ENCODE data around the gene ZFP91.
A peak's percentile ranks its signal among the peaks of the same experiment; 100 is the strongest.

Gene ZFP91

DNA sequence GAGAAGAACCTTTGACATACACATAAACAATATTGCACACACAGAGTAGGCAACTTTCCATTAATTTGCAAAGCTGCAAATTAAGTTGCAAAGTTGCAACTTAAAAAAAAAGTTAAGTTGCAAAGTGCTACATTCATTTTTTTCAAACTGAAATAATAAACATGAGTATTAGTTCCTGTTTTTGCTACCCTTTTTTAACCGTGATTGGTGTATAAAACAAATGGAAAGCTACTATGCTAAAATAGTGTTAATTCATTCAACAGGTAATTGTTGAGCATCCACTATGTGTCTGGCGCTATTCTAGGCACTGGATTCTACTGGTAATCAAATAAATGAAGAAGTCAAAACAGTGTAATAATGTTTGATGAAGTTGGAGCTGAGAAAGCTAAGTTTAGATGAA, 8.1 kb downstream of the ZFP91 start:
- DNase-seq = no peak

DNA sequence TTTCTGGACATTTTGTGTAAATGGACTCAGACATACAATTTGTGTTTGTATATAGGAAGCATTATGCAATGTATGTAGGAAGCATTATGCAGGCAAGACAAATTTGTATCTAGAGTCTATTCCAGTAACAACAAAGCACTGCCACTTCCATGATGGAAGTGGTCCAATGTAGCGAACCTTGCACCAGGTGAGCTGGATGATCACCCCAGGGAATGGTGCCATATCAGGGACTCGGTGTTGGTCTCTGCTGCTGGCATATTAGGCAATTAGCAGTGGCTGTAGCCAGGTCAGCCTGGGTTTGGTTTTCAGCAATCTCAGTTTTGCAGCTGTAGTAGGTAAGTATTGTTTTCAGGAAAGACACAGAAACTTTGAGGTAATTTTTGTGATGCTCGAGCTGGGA, 12.8 kb downstream of the ZFP91 start:
- DNase-seq = no peak

DNA sequence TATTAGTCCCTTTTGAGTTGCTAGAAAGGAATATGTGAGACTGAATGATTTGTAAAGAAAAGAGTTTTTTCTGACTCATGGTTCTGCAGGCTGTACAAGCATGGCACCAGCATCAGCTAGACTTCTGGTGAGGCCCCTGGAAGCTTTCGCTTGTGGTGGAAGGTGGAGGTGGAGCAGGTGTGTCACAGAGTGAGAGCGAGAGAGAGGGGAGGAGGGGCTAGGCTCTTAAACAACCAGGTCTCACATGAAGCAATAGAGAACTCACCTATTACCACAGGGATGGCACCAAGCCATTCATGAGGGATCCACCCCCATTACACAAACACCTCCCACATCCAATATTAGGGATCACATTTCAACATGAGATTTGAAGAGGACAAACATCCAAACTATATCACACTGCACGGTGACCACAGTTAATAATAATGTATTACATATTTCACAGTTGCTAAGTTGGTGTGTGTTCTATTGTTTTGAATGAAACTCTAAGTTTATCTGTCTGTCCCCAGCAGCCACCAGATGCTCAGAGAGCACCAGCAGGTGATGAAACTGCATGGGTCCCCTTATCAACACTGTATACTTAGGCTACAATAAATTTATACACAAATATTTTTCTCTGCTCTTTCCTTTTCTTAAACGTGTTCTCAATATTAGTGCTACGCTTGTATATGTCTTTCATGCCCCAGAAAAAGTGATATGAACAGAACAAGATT, 14.1 kb downstream of the ZFP91 start:
- DNase-seq = no peak

DNA sequence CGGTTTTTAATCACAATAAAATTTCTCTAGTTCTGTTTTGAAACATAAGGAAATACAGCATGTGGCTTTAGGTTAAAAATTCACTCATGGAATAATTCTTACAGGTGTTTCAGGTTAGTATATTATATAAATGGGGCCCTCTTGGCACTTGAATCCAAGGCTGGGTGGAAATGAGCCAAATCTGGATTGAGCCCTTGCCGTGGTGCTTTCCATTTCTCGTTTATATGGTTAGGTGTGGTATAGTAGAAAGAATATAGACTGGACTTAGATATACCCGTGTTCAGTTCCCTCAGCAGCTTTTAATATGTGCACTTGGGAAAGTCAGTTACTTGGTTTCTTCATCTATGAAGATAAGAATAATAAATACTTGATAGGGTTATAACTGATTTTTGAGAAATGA, 16.0 kb downstream of the ZFP91 start:
- no peak for DNase-seq

DNA sequence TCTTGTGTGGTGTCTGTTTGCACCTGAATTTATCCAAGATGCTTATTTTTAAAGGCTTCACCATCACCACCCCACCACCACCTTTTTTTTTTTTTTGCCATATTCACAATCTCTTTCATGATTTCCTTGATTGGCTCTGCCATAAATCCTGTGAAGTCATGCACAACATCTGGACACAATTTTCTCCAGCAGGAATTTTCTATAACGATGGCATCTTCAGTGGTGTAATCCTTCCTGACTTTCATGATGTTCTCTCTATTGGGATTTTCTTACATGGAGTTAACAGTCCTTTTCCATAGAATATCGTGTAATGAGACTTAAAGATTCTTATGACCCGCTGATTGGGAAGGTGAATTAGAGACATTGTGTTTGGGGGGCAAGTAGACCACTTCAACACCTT, 17.8 kb downstream of the ZFP91 start:
- DNase-seq = no peak

DNA sequence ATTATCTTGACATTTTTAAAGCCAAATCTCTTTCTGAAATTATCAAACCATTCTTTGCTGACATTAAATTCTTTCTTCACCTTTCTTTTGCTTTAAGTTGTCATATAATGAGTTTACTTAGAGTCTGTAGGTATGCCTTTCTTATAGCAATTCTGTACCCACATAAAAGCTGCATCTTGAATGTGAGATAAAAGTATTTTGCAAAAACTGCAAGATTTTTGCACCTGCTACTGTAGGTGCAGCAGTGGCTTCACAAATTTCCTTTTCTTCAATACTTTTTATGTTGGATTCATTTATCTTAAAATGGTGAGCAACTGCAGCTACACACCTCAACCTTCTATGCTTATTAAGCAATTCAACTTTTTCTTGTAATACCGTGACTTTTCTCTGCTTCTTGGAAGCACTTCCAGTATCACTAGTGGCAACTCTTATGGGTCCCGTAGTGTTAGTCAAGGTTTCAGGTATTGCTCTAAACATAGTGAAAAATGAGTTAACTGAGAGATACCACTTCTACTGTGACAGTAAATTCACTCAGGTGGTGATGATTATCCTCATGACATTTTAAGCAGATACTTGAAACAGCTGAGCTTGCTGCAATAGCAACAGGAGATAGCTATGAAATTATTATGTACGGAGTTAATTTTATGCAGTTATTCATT, 18.8 kb downstream of the ZFP91 start:
- DNase-seq = no peak

DNA sequence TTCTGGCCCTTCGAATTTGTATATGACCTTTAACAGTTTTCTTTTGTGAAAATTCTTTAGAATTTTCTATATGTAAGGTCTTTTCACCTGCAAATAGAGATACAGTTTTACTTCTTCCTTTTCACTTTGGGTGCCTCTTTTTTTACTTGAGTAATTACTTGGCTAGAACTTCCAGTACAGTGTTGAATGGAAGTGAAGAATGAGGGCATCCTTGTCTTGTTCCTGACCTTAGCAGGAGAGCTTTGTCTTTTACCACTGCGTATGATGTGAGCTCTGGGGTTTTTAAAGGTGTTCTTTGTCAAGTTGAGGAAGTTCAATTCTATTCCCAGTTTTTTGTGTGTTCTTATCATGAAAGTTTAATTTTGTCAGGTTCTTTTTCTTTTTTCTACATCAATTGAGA, 21.6 kb downstream of the ZFP91 start:
- no peak for DNase-seq

DNA sequence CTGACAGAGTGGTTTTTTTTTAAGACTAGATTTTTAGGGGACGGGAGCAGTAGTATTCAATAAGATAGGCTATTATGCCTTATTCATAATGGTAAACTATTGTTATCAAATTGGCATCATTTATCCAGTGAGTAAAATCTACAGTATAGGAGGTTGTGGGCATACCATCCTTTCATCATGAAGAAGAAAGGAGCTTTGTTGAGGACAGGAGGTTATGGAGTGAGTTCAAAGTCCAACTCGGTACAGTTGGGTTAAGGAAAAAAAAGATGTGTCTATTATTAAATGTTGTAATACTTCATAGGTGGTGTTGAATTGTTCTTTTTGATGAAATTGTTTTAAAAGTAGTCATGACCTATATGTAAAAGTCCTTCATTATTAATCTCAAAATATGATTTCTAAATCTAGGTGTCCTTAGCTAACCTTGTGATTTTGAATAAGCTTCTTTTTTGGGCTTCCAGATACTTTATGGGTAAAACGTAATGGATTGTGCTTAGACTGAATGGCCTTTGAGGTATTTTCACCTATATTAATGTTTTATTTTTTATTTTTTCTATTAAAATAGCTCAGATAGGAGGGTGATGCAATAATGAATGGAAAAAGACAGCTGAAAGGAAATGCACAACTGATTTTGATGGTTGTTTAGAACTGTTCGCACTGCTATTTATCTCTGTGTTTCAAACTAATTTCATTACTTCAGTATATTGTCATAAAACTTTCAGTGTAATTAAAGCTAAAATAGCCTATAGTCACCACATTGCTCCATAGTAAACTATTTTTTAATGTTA, 28.3 kb downstream of the ZFP91 start:
- no peak for DNase-seq

DNA sequence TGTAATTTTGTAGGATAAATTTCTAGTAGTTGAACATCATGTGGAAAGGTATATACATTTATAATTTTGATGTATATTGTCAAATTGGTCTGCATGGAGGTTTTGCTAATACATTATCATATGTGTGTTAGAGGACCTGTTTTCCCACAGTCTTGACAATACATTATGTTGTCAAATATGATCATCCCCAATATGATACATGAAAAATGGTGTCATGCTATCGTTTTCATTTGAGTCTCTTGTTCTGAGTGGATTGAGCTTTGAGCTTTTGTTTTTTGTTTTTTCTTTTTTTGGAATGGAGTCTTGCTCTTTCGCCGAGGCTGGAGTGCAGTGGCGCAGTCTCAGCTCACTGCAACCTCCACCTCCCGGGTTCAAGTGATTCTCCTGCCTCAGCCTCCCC, 29.5 kb downstream of the ZFP91 start:
- no peak for DNase-seq

DNA sequence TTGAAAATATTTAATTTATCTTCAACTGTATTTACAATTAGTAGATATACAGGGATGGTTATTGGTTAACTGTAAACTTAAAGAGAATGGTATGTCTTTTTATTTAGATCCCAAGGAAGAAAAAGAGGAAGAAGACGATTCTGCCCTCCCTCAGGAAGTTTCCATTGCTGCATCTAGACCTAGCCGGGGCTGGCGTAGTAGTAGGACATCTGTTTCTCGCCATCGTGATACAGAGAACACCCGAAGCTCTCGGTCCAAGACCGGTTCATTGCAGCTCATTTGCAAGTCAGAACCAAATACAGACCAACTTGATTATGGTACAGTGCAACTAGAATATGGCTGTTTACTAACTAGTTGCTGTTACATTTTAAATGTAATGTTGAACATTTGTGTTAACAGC, 30.9 kb downstream of the ZFP91 start:
- no peak for DNase-seq

DNA sequence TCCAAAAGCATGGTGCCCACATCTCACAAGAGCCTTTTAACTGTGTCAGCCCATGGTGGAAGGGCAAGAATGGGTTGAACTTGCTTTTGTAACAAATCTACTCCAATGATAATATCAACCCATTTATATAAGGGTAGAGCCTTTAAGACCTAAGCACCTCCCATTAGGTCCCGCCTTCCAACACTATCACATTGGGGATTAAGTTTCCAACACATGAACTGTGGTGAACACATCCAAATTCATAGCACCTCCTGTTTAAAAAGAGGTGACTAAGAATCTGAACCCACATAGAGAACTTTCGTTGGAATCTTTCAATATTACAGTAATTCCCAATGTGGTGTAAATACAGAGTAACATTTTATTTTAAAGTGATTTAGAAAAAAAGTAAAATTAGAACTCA, 34.4 kb downstream of the ZFP91 start:
- no peak for DNase-seq

DNA sequence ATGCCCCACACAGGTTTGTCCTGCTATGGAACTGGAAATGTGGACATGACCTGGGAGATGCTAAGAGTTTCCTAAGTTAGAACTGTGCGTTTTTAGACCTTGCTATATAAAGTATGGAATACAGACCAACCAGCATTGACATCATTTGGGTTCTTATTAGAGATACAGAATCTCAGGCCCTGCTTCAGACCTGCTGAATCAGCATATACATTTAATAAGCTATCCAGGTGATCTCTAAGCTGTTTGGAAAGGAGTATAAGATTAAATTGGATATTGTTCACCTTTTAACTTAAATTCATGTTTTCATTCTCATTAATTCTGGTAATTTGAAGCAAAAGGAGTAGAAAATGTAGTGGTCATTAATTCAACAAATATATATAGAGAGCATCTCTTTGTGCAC, 36.7 kb downstream of the ZFP91 start:
- DNase-seq = no peak

DNA sequence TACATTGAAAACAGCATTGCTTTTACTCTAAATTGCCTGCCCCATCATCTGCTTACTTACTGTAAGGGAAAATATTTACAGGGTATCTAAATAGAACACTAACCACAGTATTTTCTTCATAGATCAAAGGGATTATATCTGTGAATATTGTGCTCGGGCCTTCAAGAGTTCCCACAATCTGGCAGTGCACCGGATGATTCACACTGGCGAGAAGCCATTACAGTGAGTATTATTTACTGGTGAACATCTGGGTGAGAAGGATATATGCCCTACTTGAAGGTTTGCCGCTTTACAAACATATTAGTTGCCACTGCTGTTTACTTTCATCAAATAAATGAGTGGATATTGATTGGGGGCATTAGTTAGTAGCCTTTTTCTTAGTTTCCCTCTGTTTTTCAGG, 37.7 kb downstream of the ZFP91 start:
- DNase-seq = no peak

DNA sequence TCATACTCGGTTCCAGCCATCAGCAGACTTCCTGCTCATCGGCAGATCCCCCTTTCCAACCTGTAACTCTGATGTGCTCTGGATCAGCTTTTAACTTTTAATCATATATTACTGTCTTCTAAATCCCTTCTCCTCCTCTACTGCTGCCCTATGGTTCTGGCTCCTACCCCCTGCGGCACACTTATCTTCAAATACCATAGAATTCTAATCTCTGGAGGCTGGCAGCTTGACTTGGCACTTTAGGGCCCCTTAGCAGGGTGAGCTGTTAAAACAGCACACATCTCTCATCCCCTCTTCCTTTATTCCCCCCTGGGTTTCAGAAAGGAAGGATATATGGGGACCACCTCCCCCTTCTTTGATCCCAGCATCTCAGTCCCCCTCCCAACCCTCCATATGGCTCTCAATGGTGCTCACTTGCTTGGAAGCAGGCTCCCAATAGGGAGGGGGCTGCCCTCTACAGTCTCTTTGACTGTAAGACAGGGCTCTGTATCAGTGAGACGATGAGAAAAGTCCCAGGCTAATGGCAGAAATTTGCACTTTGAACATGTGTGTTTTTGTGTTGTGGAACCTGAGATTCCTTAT, 39.2 kb downstream of the ZFP91 start:
- DNase-seq = no peak

DNA sequence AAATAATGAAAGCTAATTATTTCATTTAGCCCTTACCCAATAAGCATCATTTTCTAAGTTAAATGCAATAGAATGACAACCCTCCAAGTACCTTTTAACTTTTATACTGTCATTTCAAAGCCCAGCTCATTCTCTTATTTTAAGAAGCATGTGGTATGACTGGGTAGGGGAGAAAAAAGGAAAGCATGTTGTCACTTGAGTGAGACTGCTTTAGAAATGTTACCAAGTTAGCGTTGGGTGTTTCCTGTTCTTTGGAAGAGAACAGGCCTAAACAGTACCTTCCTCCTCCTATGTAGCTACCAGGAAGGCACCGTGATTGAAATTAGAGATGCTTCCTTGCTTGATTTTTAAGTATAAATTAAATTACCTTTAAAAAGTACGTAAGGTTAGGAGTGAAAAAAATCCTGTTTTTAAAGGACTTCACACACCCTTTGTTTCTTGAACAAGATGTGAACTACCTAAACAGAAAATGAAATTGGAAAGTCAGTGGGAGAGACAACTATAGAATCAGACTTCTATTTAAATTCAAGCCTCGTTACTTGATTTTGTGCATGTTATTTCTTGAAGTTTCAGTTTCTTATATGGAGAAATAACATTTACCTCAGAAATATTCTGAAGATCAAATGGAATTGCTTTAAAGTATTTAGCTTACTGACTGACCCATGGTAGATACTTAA, 42.9 kb downstream of the ZFP91 start:
- DNase-seq = no peak

DNA sequence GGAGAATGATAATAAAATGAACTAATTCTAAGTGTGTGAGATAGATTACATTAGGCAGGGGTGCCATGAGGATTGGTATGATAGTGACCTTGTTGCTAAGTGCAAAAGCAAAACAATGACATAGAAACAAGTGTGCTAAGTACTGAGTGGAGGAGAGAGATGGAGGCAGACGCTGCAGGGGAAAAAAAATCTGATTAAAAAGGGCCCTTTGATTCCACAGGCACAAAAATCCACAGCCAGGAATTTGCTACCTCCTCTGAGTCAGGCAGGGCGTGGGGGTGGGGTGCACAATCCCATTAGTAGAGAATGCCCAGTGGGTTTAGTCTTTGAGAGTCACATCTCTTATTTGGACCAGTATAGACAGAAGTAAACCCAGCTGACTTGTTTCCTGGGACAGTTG, 43.5 kb downstream of the ZFP91 start, which contains the start of gene CNTF:
CNTF (plus strand) TSS at position 322 of the 400 bp plus-strand sequence. CDS start 88 bp downstream, outside the sequence.
- no peak for DNase-seq

DNA sequence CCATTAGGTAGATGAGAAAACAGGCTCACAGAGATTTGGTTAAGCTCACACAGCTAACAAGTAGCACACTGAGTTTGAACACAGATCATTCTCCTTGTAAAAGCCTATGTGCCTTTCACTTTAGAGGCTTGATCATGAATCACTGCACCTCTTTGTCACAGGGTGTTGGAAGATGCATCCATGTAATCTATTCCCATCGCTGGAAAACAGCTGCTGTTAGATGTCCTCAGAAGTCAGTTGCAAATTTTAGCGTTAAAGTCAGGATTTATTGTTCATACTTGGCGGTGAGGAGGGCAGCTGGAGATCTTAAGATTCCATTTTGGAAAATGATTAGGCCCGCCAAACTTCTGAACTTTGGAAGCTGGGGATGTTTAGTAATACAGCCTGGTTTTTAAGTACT, 46.2 kb downstream of the ZFP91 start:
- no peak for DNase-seq

DNA sequence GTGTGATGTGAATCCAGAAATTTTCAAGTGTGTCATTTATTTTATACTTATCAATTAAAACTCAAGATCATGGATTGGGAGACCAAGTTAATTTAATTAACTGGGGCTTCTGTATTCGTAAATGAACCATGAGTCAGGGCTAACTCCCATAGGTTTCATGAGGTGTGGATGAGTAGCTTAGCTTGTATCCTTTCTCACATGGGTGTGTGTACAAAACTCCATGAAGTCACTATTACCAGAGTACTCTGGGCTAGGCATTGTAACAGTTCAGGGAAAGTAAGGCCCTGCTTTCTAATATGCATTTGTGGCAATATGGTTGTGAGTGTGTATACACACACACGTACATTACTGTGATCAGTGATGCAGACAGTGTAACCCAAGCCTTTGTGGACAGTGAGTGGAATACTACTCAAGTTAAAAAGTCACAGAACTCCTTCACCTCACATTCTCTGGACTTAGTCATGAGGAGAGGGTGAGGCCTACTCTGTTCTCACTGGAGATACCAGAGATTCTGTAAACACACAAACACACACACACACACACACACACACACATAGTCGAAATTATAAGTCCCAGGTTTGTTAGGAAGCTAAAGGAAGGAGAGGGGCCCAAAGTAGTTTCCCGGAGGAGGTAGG, 47.1 kb downstream of the ZFP91 start:
- no peak for DNase-seq

DNA sequence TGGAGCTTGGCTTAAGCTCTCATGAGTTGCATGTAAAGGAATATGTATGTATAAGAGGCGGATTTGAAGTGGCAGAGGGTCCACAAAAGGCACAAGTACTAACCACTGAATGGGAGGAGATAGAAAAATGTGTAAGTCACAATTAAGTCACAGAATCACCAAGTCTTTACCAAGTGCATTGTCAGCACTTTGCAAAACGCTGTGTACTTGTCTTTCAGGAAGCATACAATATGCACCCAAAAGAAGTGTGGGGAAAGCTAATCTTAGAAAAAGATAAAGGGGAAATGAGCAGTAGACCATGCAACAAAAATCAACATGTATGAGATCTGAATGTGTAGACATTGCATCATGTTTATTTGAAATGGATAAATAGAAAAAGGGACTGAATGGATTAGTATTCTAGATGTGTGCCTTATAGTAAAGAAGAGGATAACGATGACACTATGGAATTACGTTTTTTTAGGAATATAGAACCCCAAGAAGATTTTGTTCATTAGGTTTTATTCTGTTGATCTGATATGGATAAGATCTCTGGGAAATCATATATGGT, 48.1 kb downstream of the ZFP91 start:
- no peak for DNase-seq

DNA sequence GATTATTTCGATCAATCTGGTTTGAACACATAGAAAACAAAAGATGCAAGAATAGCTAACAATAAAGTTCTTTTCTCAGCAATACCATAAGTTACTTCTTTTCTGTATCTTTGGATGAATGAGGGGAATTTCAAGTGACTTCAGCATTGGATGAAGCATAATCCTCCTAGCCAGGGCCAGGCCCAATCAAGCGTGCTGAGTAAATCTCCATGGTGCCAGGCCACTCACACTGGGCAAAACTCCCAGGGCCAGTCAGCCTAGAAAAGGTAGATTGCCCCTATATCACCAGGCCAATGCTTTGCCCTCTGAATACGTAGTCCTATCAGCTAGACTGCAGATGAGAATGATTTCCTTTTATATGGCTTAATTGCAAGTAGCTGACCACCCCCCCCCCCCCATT, 49.6 kb downstream of the ZFP91 start:
- DNase-seq = no peak

DNA sequence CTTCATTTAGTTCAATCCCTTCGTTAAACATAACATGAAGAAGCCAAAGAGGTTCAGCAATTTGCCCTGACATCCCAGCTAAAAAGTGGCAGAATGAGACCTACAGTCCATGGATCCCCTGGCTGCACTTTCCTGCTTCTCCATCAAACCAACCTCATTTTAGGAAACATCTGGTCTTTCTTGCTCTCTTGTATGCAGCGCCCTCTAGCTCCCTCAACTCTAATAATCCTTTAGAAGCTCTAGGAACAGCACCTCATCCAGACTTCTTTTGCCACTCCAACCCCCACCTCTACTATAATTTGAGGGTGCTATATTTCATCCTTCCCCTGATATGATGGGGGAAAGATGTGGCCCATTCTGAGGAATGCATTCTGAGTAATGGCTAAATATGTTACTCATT, 51.0 kb downstream of the ZFP91 start:
- DNase-seq = peak in 1 of 2 donors; percentile 25

DNA sequence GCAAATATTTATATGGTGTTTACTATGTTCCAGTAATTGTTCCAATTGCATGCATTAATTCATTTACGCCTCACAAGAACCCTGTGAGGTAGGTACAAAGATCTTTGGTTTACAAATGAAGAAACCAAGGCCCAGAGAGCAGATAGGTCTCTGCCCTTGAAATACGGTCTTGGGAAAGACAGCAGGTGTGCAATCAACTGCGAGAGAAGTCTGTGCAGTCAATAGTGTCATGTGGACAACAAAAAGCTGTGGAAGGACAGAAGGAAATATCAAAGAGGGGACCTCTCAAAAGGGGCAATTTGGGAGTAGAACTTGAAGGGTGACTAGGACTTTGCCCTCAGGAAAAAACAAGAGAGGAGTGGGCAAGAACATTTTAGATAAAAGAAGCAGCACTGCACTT, 52.5 kb downstream of the ZFP91 start:
- DNase-seq = no peak
